ENCODE measurements around the gene ASS1.

DNA sequence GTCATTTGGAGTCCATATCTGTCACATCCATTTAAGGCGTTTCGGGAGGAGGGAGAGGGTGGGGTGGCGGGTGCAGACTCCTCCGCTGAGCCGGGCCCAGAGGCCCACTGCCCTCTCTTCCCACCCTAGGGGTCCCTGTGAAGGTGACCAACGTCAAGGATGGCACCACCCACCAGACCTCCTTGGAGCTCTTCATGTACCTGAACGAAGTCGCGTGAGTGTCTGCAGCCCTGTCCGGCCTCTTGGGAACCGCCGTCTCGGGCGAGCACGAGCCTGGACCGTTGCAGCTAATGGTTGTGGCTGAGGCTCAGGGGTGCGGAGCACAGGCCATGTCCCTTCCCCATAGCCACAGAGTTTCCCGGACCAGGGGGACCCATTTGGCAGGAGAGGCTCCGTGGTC is 34.8 kb downstream of the ASS1 start:
- TF ChIP-seq, protein P1, sequence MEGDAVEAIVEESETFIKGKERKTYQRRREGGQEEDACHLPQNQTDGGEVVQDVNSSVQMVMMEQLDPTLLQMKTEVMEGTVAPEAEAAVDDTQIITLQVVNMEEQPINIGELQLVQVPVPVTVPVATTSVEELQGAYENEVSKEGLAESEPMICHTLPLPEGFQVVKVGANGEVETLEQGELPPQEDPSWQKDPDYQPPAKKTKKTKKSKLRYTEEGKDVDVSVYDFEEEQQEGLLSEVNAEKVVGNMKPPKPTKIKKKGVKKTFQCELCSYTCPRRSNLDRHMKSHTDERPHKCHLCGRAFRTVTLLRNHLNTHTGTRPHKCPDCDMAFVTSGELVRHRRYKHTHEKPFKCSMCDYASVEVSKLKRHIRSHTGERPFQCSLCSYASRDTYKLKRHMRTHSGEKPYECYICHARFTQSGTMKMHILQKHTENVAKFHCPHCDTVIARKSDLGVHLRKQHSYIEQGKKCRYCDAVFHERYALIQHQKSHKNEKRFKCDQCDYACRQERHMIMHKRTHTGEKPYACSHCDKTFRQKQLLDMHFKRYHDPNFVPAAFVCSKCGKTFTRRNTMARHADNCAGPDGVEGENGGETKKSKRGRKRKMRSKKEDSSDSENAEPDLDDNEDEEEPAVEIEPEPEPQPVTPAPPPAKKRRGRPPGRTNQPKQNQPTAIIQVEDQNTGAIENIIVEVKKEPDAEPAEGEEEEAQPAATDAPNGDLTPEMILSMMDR (IDR thresholded peaks at IDR 0.05), result no peak
- TF ChIP-seq POLR2A (IDR thresholded peaks at IDR 0.05), result no peak
